Measurements from ENCODE around the gene GPC1.

Gene GPC1

DNA sequence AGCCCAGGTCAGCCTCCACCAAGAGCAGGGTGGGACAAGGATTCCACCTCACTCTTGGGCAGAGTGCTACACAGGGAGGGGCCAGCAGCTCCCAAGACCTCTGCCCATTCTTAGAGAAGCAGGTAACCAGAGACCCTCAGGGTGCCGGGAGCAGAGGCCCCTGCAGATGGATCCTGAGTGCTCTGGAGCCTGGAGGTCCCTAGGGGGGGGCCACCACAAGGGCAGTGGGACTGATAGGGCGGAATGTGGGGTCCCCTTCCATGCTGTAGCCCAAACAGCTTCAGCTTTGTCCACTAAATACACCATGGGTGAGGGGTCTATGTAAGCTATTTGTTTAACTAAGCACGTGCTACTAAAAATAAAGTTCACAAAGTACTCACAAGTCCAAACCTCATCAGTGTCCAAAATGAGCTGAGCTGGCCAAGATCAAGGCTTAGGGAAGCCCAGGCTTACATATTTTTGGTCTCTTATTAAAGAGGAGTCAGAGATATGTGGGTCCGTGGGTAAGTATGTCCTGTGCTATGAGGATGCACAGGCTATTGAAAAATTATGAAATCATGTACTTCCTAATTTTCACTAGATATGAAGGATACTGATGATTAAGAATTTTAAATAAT lies 21.5 kb upstream of the GPC1 start:
- DNase-seq, result no peak

DNA sequence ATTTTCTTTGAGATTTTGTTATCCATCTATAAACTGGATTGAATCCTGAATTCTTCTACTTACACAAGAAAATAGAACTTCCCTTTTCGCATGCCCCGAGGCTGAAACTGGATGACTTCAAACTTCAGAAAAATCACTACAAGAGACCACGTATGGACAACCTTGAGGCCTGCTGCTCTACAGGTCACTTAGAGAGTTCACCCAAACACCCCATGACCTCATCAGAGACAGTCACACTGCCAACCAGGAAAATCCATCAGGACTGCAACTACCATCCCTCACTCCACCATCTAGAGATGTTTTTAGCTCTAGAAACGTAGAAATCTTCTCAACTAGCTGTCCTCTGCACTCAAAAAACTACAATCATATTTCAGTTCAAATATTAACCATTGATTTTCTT lies 18.6 kb upstream of the GPC1 start:
- no peak for DNase-seq

DNA sequence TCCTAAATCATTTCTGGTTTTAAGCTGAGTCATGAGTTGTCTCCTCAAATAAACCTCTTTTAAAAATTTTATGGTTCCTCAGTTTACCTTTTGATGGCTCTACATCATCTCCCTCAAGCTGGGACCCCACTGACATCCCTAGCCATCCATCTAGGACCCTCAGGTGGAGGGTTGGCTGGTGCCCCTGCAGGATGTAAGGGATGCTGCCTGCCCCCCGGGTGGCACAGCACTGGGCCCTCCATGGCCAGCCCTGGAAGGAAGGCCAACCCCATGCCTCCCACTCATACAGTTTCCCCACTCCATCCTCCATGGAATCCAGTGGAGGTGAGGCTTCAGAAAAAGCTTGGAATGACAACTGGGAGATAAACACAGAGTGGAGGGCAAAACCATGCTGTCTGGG lies 17.2 kb upstream of the GPC1 start:
- DNase-seq, result no peak

DNA sequence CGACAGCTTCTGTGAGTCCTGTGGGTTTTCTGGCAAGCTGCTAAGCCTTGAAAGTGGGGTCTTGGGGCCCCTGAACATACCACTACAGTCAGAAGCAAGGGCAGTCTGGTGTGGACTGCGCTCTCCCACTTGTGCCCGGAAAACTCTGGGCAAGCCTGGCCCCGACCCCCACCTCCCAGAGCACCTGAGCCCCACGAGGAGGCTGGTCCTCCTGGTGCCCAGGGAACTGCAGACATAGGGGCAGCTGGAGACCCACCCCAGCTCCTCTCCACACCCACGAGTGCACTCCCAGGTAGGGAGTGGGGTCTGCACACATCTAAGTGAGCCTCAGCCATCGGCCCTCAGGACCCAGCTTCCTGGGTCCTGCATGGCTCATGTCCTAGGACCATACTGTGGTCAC lies 16.2 kb upstream of the GPC1 start:
- no peak for DNase-seq

DNA sequence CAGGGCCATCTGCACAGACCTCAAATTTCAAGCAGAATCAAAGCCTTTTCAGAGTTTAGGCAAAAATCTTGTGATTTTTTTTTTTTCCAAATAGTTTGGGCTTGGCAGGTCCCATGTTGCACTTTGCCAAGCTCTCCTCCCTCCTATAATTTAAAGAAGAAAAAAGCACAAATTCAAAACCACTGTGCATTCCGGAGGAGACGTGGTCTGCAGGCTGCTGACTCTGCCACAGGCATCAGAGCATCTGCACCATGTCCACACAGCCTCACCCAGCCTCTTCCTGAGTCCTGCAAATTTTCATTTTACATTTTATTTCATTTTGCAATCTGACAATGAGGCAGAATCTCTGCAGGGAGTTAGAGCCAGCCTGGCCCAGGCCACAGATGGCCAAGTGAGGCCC lies 15.7 kb upstream of the GPC1 start:
- DNase-seq, result no peak

DNA sequence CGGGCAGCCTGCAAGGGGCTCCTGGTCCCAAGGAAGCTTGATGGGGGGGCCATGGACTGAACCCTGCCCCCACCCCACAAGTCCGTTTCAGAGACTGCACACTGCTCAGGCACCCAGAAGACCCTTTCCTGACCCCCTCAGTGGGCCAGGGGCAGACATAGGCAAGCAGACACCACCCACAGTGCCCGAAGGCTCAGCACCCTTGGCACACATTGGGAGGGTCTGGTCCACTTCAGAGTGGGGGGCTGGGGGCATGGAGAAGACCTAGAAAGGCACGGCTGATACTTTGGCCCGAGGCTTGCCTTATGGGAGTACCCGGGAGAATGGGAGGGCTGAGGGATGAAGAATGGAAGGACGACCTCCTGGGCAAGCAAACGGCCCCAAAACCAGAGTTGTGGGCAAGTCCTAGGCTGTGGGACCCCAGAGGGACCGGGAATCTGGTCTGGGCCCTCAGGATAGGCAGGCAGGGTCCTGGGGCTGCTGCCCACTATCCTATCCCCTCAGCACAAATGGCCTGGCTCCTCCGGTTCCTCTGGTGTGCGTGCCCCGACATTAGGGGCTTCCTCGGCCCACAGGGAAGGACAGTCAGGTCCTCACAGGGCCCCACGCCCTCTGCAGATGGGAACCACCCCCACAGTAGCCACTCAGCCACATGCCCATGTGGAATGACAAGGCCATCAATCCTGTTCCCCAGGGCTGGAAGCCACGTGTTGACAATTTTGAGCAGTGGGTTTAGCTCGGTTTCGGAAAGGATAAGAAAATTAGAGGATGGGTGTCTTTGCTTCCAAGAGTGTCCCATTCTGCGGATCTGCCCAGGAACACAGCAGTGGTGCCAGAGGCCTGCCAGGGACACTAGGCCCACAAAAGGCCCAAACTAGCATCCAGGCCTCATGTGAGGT lies 15.0 kb upstream of the GPC1 start:
- DNase-seq, result no peak

DNA sequence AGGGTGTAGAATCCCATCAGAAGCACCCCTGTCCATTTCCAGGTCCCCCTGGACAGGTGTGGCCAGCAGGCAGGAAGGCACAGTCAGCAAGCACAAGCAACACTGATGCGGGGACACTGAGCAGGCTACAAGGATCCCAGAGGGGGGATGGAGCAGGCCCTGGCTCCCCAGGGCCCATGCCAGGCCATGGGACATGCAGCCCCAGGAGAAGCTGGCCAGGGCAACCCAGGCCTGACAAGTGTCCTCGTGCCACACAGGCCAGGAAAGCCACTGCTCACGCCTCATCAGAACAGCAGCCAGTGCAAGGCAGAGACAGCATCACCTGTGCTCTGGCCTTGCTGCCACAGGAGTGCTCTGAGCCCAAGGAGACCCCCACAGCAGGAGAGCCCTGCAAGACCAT lies 14.1 kb upstream of the GPC1 start:
- no peak for DNase-seq

DNA sequence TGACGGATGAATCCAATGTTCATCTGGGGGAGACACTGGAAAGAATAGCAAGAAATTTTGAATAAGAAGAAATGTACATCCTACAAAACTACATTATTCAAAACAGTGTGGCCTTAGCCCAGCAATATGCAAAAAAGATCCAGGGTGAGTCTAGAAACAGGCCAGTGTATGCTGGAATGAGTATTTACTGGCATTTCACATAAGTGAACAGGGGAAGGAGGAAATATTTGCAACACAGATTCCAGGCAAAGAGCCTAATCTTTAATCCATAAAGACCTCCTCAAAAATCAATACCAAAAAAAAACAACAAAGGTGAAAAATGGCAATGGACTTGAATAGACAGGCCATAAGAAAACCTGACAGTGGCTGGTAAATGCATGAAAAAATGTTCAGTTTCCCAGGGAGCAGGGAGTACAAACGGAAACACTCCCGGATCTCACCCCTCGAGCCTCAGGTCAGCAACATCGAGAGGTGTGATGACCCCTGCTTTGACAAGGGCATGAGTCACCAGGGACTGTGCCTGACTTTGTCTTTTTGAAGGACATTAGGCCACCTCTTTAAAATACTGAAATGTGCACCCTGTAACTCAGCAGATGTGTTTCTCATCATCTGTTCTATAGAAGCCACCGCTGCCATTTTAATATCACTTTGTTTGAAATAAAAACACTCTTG lies 12.7 kb upstream of the GPC1 start:
- no peak for DNase-seq

DNA sequence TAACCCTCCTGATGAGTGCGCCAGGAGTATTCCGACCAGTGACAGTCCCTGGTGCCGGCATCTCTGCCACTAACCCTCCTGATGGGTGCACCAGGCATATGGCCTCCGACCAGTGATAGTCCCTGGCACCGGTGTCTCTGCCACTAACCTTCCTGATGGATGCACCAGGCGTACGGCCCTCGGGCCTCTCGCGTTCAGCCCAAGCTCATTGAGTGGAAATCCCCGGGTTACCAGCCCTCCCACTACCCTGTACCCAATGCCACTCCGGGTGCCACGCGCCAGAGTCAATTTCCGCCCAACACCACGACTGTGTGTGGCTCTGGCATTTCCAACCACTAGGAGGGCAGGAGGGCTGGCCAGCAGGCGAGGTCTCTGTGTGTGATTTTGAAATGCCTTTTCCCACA lies 11.7 kb upstream of the GPC1 start:
- no peak for DNase-seq

DNA sequence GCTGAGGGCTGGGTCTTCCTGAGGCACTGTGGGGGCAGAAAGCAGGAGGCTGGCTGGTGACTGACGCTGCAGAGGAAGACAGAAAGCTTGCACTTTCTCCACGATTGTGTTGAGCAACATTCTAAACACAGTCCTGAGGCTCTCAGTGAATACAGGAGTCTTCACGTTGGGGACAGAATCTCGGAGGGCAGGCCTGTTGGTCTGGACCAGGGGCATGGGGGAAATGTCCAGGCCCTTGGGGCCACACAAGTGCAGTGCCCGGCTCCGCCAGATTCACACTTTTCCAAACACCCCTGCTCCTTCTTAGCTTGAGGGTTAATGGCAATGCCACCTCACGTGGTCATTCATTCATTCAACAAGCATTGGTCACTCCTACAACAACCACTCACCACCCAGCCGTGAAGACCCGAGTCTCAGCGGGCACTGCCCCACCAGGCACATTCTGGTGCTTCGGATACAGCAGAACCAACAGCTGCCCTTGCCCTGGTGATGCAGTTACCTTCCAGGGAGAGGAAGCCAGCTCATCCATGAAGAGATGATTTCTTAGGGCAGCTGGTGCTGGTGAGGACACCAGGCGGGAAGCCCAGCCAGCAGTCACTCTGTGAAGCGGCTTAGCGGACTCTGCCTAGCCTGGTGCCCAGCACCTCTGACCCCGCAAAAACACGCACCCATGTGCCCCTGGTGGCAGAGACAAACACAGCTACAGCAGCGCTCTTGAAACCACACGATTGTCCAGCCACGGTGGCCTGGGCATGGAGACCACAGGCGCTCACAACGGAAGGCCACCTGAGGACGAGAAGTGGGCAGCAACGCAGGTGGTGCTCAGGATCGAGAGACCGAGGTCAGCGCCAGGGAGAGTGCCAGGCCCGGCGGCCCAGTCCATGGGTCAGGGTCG lies 10.9 kb upstream of the GPC1 start:
- no peak for DNase-seq

DNA sequence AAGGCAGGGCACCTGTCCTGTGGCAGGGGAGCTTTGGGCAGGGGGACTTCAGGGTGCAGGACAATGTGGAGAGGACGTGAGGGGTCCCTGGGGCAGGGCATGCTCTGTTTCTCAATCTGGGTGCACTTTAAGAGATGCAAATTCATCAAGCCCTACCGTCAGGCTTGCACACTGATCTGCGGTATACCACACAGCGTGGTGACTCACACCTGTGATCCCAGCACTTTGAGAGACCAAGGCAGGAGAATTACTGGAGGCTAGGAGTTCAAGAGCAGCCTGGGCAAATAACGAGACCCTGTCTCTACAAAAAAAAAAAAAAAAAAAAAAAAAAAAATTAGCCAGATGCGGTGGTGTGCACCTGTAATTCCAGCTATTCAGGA lies 10.2 kb upstream of the GPC1 start:
- DNase-seq, result no peak

DNA sequence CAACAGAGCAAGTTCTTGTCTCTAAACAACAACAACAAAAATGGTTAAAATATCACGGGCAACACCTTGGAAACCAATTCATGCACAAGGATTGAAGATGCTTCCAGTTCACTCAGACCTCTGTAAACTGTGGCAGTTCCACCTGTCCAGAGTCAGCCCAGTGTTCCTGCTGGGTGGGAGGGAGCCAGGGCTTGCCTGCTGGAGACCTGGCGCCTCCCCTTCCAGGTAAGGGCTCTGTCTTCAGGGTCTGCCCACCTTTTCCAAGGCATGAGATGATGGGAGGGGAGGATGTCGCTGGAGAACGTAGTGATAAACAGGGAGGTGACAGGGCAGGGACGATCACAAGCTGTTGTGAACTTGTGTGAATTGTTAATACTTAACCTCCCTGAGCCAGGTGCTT lies 9.8 kb upstream of the GPC1 start:
- DNase-seq, result no peak

DNA sequence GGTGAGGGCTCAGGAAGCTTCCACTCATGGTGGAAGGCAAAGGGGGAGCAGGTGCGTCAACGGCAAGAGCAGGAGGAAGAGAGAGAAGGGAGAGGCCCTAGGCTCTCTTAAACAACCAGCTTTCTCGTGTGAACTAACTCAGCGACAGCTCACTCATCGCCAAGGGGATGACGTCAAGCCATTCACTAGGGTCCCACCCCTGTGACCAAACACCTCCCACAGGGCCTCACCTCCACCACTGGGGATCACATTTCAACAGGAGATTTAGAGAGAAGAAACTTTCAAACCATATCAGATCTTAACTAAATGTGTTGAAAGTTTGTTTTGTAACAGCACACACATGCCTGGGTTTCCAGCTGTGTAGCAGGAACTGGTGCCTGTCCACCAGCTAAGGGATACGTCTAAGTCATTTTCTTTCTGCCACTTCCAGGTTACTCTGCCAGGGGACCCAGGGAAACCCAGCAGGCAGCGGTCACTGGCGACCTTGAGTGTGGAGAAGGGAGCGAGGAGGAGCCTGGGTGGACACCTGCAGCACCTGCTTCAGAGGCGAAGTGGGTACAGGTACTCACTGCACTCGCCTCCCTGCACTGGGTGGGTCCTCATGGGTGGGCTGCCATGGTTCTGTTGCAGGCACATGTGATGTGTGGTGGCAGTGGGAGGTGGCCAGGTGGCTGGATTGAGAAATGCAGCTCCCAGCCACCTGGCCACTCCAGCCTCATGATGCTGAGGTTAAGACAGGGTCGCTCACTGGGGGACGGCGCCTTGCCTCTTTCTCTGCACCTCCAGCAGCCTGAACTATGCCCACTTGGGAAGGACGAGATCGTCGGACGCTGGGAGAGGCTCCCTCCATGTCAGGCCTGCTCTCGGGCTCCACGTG lies 8.4 kb upstream of the GPC1 start:
- no peak for DNase-seq

DNA sequence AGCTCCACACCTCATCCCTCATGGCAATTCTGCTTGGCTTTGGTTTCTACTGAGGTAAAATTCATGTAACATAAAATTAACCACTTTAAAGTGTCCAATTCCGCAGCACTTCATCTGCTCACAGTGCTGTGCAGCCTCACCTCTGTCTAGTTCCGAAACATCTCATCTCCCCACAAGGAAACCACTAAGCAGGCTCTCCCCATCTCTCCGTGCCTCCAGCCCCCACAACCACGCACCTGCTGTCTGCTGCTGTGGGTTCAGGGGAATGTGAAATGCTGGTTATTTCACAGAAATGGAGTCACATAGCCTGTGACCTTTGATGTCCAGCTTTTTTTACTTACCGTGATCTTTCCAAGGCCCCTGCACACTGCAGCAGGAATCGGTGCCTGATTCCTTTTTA lies 7.7 kb upstream of the GPC1 start:
- no peak for DNase-seq

DNA sequence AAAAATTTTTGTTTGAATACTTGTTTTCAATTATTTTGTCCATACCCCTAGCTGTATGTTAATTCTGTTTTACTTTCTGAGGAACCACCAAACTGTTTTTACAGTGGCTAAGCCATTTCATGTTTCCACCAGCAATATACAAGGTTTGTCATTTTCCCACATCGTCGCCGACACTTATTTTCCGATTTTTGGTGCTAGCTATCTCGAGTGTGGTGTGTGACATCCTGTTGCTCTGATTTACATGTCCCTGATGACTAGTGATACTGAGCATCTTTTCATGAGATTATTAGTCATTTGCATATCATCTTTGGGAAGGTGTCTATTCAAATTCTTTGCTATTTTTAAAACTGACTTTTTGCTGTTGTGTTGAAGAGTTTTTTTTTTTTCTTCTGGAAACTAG lies 7.2 kb upstream of the GPC1 start:
- no peak for DNase-seq

DNA sequence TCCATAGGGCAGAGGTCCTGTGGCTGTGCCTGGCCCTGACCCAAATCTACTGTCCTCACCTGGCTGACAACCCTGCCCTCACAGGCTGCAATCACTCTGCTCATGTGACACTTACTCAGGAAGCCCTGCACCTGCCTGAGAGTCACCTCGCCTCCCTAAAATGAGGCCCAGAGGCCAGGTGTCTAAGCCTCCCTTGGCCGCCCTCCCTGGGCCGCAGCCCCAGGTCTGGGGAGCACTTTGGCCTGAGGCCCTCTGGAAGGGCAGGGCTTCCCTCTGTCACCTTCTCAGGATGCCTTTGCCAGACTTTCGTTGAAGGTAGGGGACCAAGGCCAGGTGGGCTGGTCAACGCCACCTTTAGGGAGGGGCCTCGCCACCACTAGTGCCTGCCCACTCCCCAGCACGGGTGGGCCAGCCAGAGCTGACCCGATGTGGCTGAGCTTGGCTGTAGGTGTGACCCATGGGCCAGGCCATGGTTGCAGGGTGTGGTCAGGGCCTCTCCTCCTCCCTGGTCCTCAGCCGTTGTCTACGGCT lies 6.1 kb upstream of the GPC1 start:
- no peak for DNase-seq

DNA sequence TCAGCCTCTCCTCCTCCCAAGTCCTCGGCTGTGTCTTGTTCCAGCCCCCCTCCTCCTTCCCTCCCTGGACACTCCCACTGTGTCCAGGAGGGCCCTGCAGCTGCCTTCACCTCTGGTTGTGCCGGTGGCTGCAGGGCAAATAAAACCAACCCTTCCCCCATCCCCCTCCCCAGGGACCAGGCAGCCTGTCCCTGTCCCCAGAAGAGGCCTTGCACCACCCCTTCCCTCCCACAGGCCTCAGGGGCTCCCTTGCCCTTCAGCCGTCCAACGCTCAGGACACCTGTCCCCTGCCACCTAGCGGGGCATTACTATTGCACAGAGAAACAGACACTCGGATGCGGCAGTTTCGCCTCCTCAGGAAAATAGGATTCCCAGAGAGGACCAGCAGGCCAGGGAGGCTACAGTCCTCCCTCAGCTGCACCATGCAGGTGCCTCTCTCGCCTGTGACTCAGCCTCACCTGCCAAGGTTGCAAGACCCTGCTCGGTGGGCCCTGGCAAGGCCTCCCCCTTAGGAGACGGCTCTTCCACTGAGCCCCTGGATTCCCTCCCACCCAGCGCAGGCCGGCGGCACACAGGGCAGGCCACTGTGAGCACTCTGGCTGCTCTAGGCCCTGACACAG lies 5.5 kb upstream of the GPC1 start:
- DNase-seq, result no peak

DNA sequence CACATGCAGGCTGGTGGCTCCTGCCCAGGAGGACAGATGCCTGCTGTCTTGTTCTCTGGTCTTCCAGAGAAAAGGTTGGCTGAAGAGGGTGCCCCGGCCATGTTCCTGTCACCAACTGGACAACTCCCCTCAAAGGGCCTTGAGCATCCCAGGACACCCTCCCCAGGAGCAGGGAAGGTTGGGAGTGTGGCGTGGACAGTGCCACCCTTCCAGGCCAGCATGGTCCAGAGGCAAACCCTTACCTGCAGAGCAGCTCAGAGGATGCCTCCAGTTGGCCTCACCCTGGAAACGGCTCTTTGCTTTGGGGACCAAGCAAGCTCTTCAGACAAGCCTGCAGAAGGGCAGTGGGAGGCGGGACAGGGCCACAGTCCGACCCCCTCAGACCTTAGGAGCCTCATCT lies 4.9 kb upstream of the GPC1 start:
- no peak for DNase-seq

DNA sequence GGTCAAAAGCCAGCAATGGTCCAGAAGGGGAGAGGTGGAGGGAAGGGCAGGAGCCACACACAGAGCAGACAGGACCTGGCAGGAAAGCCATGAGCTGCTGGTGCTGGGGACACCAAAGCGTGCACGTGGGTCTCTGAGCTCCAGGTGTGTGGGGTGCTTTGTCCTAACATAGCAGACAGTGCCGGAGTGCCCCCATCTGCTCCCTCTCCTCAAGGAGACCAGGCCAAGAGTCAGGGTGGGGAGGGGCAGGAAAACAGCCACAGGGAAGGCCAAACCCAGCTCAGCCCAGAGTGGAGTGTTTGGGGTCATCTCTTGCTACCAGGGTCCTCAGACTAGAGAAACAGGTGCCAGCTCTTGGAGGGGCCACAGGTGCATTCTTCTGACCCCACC lies 4.2 kb upstream of the GPC1 start:
- DNase-seq, result no peak

DNA sequence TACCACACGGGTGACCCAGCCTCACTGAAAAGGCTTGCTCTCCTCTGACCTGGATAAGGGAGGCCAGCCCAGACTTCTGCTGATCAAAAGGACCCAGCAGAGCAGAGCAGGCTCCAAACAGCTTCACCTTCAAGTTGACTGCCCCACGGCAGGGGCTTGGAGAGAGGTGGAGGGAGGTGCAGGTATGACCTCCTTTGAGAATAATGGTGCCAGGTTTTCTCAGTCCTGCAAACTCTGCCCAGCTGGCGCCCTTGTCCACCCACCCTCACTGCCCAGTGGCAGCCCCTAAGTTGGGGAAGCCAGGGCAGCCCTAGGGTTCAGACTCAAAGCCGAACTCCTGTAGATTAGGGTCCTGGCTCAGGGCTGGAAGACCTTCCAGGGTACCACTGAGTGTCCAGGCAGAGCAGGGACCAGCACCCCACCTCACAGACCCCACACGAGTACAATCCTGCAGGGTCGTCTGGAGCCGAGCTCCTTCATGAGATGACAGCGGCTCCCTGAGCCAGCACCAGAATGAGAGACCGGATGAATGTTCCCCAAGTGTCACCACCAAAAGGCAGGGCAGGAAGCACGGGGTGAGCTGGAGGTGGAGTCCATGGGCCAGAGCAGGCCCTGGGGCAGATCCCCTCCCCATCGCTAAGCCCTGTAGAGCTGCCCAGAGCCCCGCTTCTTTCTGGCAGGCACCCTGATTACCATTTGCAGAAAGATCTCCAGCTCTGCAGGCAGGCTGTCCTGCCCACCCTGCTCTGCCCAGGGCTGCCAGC lies 3.6 kb upstream of the GPC1 start:
- no peak for DNase-seq

DNA sequence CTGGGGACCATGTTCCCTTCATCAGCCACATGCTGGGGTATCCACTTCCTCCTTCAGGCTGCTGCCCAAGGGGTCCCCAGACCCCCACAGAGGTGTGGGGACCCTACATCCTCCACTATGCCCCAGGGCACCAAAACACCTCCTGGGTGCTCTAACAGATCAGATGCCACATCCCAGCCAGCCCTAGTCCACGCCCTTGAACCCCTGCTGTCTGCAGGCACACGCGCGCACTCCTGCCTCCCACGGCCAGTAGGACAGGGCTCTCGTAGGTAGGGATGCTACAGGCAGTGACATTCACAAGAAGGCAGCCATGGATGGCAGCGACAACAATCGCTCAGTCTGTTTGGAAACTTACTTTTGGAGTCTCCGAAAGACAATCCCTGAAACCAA lies 3.0 kb upstream of the GPC1 start:
- no peak for DNase-seq

All from CD4-positive, alpha-beta T cell treated with Interleukin-21 for 1 hour (primary cell).